Measurements from ENCODE around the gene TMEM69. TPM values are rescaled to one million over a fixed set of nuclear protein-coding genes. Genes with fewer than 3 reads are reported as not detected.
"Not testable (repeated sequence)": the region's sequence is repeated elsewhere in the genome, so short reads cannot be mapped to it uniquely, and the experiment has no call there.

The TMEM69 gene
- polyA plus RNA-seq, 1 experiment, result 53.9 TPM

GRCh38 chr1:45685308-45686014, 2.5 kb upstream of the TMEM69 start:
- no peaks in the 10 kb centered on the region for H3K9me3 ChIP-seq (ENCODE audit: control insufficient read depth, insufficient read depth, low read length)
- ChIA-PET POLR2A (interaction anchor here (0.7 to 2.6 kb wide), 5 partner anchors 9 to 164 kb away, joined by 3 to 12 read pairs (median 8); partner anchors contain the start of genes NASP and PRDX1), CTCF (interaction anchor here (0.6 to 1.0 kb wide), 5 partner anchors 10 to 383 kb away, joined by 3 to 4 read pairs (median 4); no protein-coding TSS in a partner anchor)
- no peak for TF ChIP-seq CTCF (IDR thresholded peaks at IDR 0.05; ENCODE audit: low read depth, low read length)
- no peak overlapping the region for H3K27ac ChIP-seq (ENCODE audit: low read depth, low read length)
- no peaks in the 10 kb centered on the region for H3K27me3 ChIP-seq (ENCODE audit: control insufficient read depth, insufficient read depth, low read length)
- no peak for DNase-seq (ENCODE audit: low read depth, low spot score)
- H3K4me3 ChIP-seq (ENCODE audit: low read depth, low read length), result peak overlapping the region; percentile 98

- CTCF ChIA-PET, result interaction anchor here (0.6 to 1.0 kb wide), 6 partner anchors 11 to 383 kb away, joined by 3 to 4 read pairs (median 4); no protein-coding TSS in a partner anchor
These were observed 2.0 kb upstream of the TMEM69 start for GRCh38 chr1:45686015-45686287.

DNA sequence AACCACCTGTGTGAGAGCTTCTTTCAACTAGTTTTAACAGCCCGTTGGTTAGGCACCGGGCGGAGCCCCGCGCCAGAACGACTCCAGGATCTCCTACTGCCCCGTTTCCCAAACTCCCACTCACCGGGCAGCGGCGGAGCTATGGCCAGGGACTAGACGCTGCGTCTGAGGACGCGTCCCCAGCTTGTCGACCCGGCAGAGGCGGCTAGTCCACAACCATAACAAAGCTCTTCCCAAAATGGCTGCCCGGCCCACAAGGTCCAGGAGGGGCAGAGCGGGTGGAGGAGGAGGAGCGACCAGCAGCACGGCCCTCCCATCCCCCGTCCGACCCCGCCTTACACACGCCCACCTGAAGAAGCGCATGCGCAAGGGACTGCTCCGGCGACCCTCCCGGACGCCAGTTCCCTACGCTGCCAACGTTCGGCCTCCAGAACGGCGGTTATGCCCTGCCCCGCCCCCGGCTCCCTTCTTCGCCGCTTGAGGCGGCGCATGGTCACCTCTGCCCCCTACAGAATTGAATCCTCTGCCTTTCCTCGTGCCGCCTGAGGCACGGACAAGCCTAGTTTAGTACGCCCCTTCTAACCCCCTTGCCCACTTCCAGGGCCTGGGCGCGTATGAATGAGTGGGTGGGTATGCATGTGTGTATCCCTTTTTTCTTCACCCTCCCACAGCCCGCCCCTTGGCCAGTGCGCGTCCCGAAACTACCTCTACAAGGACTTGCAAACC, 1.5 kb upstream of the TMEM69 start, which contains the start of gene GPBP1L1:
GPBP1L1 (minus strand) TSS at position 246 of the 726 bp plus-strand sequence. CDS start 27,446 bp downstream, outside the sequence.
- Histone ChIP-seq H3K9me3 (ENCODE audit: control insufficient read depth, insufficient read depth, low read length) (no peaks in the 10 kb centered on the region), H3K27ac (ENCODE audit: low read depth, low read length) (peak within 1 kb of the TSS; percentile 94), H3K4me3 (ENCODE audit: low read depth, low read length) (peak within 1 kb of the TSS; percentile 98), H3K27me3 (ENCODE audit: control insufficient read depth, insufficient read depth, low read length) (no peaks in the 10 kb centered on the region)
- peak; percentile 96 for DNase-seq (ENCODE audit: low read depth, low spot score)
- POLR2A ChIA-PET, result interaction anchor here (0.6 to 2.6 kb wide), 8 partner anchors 10 to 586 kb away, joined by 3 to 12 read pairs (median 4); partner anchors contain the start of genes MAST2, NASP and PRDX1
- CTCF ChIA-PET, result interaction anchor here (0.6 to 1.0 kb wide), 6 partner anchors 11 to 382 kb away, joined by 3 to 4 read pairs (median 4); no protein-coding TSS in a partner anchor
- no peak for TF ChIP-seq CTCF (IDR thresholded peaks at IDR 0.05; ENCODE audit: low read depth, low read length)

More at GRCh38 chr1:45686015-45686287, 2.0 kb upstream of the TMEM69 start:
- Histone ChIP-seq H3K4me3 (ENCODE audit: low read depth, low read length) (peak overlapping the region; percentile 98), H3K27me3 (ENCODE audit: control insufficient read depth, insufficient read depth, low read length) (no peaks in the 10 kb centered on the region), H3K9me3 (ENCODE audit: control insufficient read depth, insufficient read depth, low read length) (no peaks in the 10 kb centered on the region), H3K27ac (ENCODE audit: low read depth, low read length) (peak overlapping the region; percentile 82)
- no peak for DNase-seq (ENCODE audit: low read depth, low spot score)
- POLR2A ChIA-PET, result interaction anchor here (0.6 to 2.6 kb wide), 9 partner anchors 9 to 587 kb away, joined by 3 to 12 read pairs (median 3); partner anchors contain the start of genes MAST2, NASP and PRDX1
- TF ChIP-seq CTCF (IDR thresholded peaks at IDR 0.05; ENCODE audit: low read depth, low read length), result no peak

- no peak for TF ChIP-seq CTCF (IDR thresholded peaks at IDR 0.05; ENCODE audit: low read depth, low read length)
- Histone ChIP-seq H3K27me3 (ENCODE audit: control insufficient read depth, insufficient read depth, low read length) (no peaks in the 10 kb centered on the region), H3K27ac (ENCODE audit: low read depth, low read length) (peak overlapping the region; percentile 94), H3K4me3 (ENCODE audit: low read depth, low read length) (peak overlapping the region; percentile 98), H3K9me3 (ENCODE audit: control insufficient read depth, insufficient read depth, low read length) (no peaks in the 10 kb centered on the region)
- DNase-seq (ENCODE audit: low read depth, low spot score), result peak; percentile 96
- POLR2A ChIA-PET, result interaction anchor here (0.5 to 2.6 kb wide), 5 partner anchors 103 to 674 kb away, joined by 3 to 12 read pairs (median 6); partner anchors contain the start of genes MAST2, NASP and PRDX1
- CTCF ChIA-PET, result interaction anchor here (1.0 kb wide), 1 partner anchor 157 kb away, joined by 4 read pairs; no protein-coding TSS in a partner anchor
These were observed 797 bp upstream of the TMEM69 start for GRCh38 chr1:45687014-45687753.

GRCh38 chr1:45693811-45694210, 5.8 kb downstream of the TMEM69 start:
- POLR2A ChIA-PET; H3K4me3 ChIP-seq (ENCODE audit: low read depth, low read length); CTCF ChIA-PET; H3K9me3 ChIP-seq (ENCODE audit: control insufficient read depth, insufficient read depth, low read length); DNase-seq (ENCODE audit: low read depth, low spot score); H3K27me3 ChIP-seq (ENCODE audit: control insufficient read depth, insufficient read depth, low read length); H3K27ac ChIP-seq (ENCODE audit: low read depth, low read length): not testable (repeated sequence)

Data from AG04450 (cell line).